GM23338 (cell line): ENCODE results near the gene FAM217A. TPM values are rescaled to one million over a fixed set of nuclear protein-coding genes. Genes with fewer than 3 reads are reported as not detected.

Source experiments
- ATAC-seq: fragments of 200-7000 bp; cut with Tn5 transposase; 3 replicates; pipeline ENCODE4 v1.9.1; 2020
- DNase-seq: peaks from one replicate; pipeline ENCODE4 v3.0.0-alpha.2; 2015; ENCODE audit warnings: low spot score
- H2AFZ ChIP-seq: fragments of 200-600 bp; sonication (generic); 2 replicates; pipeline ENCODE4 v1.8.0; 2016; ENCODE audit warnings: antibody characterized with exemption, mild to moderate bottlenecking, moderate library complexity
- H3F3A ChIP-seq: fragments of 200-600 bp; sonication (generic); replicated peaks from 2 replicates; pipeline ENCODE4 v1.8.0; 2017; ENCODE audit warnings: antibody characterized with exemption, mixed run types, low read depth
- H3K27ac ChIP-seq: fragments of 200-600 bp; sonication (generic); 2 replicates; pipeline ENCODE4 v1.6.1; 2016; ENCODE audit warnings: low read depth
- H3K27me3 ChIP-seq: fragments of 200-600 bp; sonication (generic); 2 replicates; pipeline ENCODE4 v1.8.0; 2016; ENCODE audit warnings: mild to moderate bottlenecking, mixed run types, moderate library complexity; ENCODE audit not compliant: insufficient read depth
- H3K36me3 ChIP-seq: fragments of 200-600 bp; sonication (generic); 2 replicates; pipeline ENCODE4 v1.8.0; 2016; ENCODE audit warnings: mild to moderate bottlenecking; ENCODE audit not compliant: insufficient read depth
- H3K4me1 ChIP-seq: fragments of 200-600 bp; sonication (generic); 2 replicates; pipeline ENCODE4 v1.8.0; 2016; ENCODE audit warnings: mild to moderate bottlenecking, moderate library complexity; ENCODE audit not compliant: insufficient read depth
- H3K4me2 ChIP-seq: fragments of 200-600 bp; sonication (generic); 2 replicates; pipeline ENCODE4 v1.7.1; 2017; ENCODE audit warnings: mixed run types
- H3K4me3 ChIP-seq: fragments of 200-600 bp; sonication (generic); 2 replicates; pipeline ENCODE4 v1.6.1; 2016; ENCODE audit warnings: mixed run types
- H3K79me2 ChIP-seq: fragments of 200-600 bp; sonication (generic); replicated peaks from 2 replicates; pipeline ENCODE4 v1.8.0; 2017; ENCODE audit warnings: mild to moderate bottlenecking; ENCODE audit not compliant: insufficient read depth
- H3K9me2 ChIP-seq: fragments of 200-600 bp; sonication (generic); 2 replicates; pipeline ENCODE4 v1.8.0; 2017; ENCODE audit not compliant: insufficient read depth
- H4K20me1 ChIP-seq: fragments of 200-600 bp; sonication (generic); replicated peaks from 2 replicates; pipeline ENCODE4 v1.8.0; 2017; ENCODE audit warnings: mild to moderate bottlenecking; ENCODE audit not compliant: insufficient read depth
- H3K27ac Mint-ChIP-seq: 2 replicates; pipeline ENCODE4 v1.8.0; 2020; ENCODE audit warnings: inconsistent platforms, mild to moderate bottlenecking, moderate library complexity, mixed read lengths
- H3K27me3 Mint-ChIP-seq: 3 replicates; pipeline ENCODE4 v1.8.0; 2022; ENCODE audit warnings: low read depth, mild to moderate bottlenecking, moderate library complexity, mixed read lengths, inconsistent platforms; ENCODE audit not compliant: insufficient read depth, poor library complexity
- H3K36me3 Mint-ChIP-seq: 3 replicates; pipeline ENCODE4 v1.8.0; 2021; ENCODE audit warnings: low read depth, mild to moderate bottlenecking, inconsistent platforms, moderate library complexity, mixed read lengths
- H3K4me1 Mint-ChIP-seq: 3 replicates; pipeline ENCODE4 v1.8.0; 2020; ENCODE audit warnings: mild to moderate bottlenecking, inconsistent platforms, mixed read lengths
- H3K4me3 Mint-ChIP-seq: 3 replicates; pipeline ENCODE4 v1.8.0; 2021; ENCODE audit warnings: moderate library complexity, mild to moderate bottlenecking, inconsistent platforms, mixed read lengths
- H3K9me3 Mint-ChIP-seq: 3 replicates; pipeline ENCODE4 v1.8.0; 2020; ENCODE audit warnings: moderate library complexity, mild to moderate bottlenecking, inconsistent platforms, mixed read lengths
- EZH2 ChIP-seq: fragments of 200-600 bp; sonication (generic); IDR thresholded peaks from one replicate; pipeline ENCODE4 v1.8.0; 2017; ENCODE audit warnings: antibody characterized with exemption, mild to moderate bottlenecking, low read depth; ENCODE audit not compliant: unreplicated experiment
- JUNB ChIP-seq: IDR thresholded peaks from one replicate; pipeline ENCODE4 v1.6.1; 2016; ENCODE audit warnings: antibody characterized with exemption; ENCODE audit not compliant: unreplicated experiment
- STAT1 ChIP-seq: IDR thresholded peaks from one replicate; pipeline ENCODE4 v1.6.1; 2016; ENCODE audit warnings: antibody characterized with exemption; ENCODE audit not compliant: unreplicated experiment
- ZNF114 ChIP-seq: fragments of 250-450 bp; sonication (Bioruptor Pico); IDR thresholded peaks from 2 replicates; pipeline ENCODE4 v1.5.0; 2020; ENCODE audit warnings: mild to moderate bottlenecking, moderate library complexity
- ZNF331 ChIP-seq: fragments of 250-450 bp; sonication (Bioruptor Pico); IDR thresholded peaks from 2 replicates; pipeline ENCODE4 v1.5.0; 2020; ENCODE audit warnings: low read depth, mild to moderate bottlenecking, moderate library complexity
- polyA plus RNA-seq: library from polyadenylated mRNA; unstranded; fragments of >200 nt; fragmentation: Nextera tagmentation; extraction: Ambion mirVana; gene quantifications from 2 replicates; pipeline ENCODE4 v1.2.1, GENCODE V29; 2016
- total RNA-seq: library from RNA; depleted of rRNA; stranded (reverse); fragments of >200 nt; shearing (Covaris generic); gene quantifications from 2 replicates; pipeline ENCODE4 v1.2.3, GENCODE V29; 2014
- TF ChIP-seq, protein P1 (sequence below), 2 experiments: fragments of 200-600 bp in 1 of 2; sonication (generic) in 1 of 2; conservative IDR thresholded peaks; 2 replicates each; pipeline versions ENCODE4 v1.5.1 to v1.6.1; 2016 to 2017; ENCODE audit warnings: antibody characterized with exemption in 2 of 2, low read depth in 2 of 2, mild to moderate bottlenecking in 2 of 2, moderate library complexity in 1 of 2
- TF ChIP-seq, protein P2 (sequence below): fragments of 250-450 bp; sonication (Bioruptor Pico); IDR thresholded peaks from 2 replicates; pipeline ENCODE4 v1.5.0; 2020; ENCODE audit warnings: mild to moderate bottlenecking, moderate library complexity

FAM217A gene
- total and polyA plus RNA-seq, 2 experiments from 2014 or later = not detected

GRCh38 chr6:4055420-4056041, 23.4 kb downstream of the FAM217A start:
- H3K4me3 ChIP-seq = no peak overlapping the region
- peaks cover 71% of the 10 kb centered on the region for H3K36me3 ChIP-seq
- no peak overlapping the region for H3K27ac ChIP-seq
- no peaks in the 10 kb centered on the region for H3K9me2 ChIP-seq
- DNase-seq (no peak), ATAC-seq (no peak)
- no peaks in the 10 kb centered on the region for H3K4me1 ChIP-seq
- TF ChIP-seq ZNF114 (CRISPR knock-in tag) = no peak
- TF ChIP-seq ZNF331 (CRISPR knock-in tag) = no peak
- TF ChIP-seq, protein P1, sequence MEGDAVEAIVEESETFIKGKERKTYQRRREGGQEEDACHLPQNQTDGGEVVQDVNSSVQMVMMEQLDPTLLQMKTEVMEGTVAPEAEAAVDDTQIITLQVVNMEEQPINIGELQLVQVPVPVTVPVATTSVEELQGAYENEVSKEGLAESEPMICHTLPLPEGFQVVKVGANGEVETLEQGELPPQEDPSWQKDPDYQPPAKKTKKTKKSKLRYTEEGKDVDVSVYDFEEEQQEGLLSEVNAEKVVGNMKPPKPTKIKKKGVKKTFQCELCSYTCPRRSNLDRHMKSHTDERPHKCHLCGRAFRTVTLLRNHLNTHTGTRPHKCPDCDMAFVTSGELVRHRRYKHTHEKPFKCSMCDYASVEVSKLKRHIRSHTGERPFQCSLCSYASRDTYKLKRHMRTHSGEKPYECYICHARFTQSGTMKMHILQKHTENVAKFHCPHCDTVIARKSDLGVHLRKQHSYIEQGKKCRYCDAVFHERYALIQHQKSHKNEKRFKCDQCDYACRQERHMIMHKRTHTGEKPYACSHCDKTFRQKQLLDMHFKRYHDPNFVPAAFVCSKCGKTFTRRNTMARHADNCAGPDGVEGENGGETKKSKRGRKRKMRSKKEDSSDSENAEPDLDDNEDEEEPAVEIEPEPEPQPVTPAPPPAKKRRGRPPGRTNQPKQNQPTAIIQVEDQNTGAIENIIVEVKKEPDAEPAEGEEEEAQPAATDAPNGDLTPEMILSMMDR (conservative IDR thresholded peaks at IDR 0.05; ENCODE audit: low read depth in 2 of 2) = 0 out of 4 replicates have a peak, but pooled peaks of 1 of the 2 experiments have one; percentile 5
- TF ChIP-seq STAT1 = no peak
- H3K4me2 ChIP-seq = no peak overlapping the region
- H3K4me1 Mint-ChIP-seq = peaks cover 4% of the 10 kb centered on the region; the same call in 2 of the 3 replicates
- H3K36me3 Mint-ChIP-seq = peaks cover 90% of the 10 kb centered on the region
- H3K4me3 Mint-ChIP-seq = no peak overlapping the region
- no peaks in the 10 kb centered on the region for H3K9me3 Mint-ChIP-seq
- H4K20me1 ChIP-seq = peaks cover 5% of the 10 kb centered on the region
- no peaks in the 10 kb centered on the region for H3K27me3 ChIP-seq
- no peaks in the 10 kb centered on the region for H3K79me2 ChIP-seq
- no peak overlapping the region for H2AFZ ChIP-seq
- no peaks in the 10 kb centered on the region for H3F3A ChIP-seq
- no peak overlapping the region for H3K27ac Mint-ChIP-seq
- no peaks in the 10 kb centered on the region for H3K27me3 Mint-ChIP-seq

DNA sequence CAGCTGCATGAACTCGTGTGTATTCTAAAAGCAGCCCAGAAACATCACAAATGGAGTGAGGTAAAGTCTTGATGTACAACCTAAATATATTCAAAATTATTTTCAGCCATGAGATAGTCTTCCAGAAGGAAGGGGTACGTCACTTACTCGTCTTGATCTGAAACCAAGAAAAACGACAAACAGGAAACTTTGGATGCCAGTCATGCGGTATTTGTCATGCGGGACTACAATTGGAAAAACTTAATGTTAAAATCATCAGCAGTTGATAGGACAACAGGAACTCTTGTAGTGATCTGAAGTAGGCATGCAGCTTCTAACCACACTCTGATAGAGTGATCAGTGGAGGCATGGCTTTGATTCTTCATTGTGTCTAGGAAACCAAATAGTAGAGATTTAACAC, 29.7 kb downstream of the FAM217A start:
- Histone ChIP-seq H3K4me2 (no peak overlapping the region), H3K36me3 (peaks cover 58% of the 10 kb centered on the region), H3K4me3 (no peak overlapping the region), H3K79me2 (peaks cover 7% of the 10 kb centered on the region), H3K4me1 (no peaks in the 10 kb centered on the region), H4K20me1 (peaks cover 4% of the 10 kb centered on the region), H3K27me3 (no peaks in the 10 kb centered on the region), H2AFZ (no peak overlapping the region), H3F3A (no peaks in the 10 kb centered on the region), H3K27ac (no peak overlapping the region), H3K9me2 (no peaks in the 10 kb centered on the region)
- H3K36me3 Mint-ChIP-seq = peaks cover 86% of the 10 kb centered on the region
- H3K9me3 Mint-ChIP-seq = no peaks in the 10 kb centered on the region
- no peak for DNase-seq
- H3K27me3 Mint-ChIP-seq = no peaks in the 10 kb centered on the region
- no peak for ATAC-seq
- no peak overlapping the region for H3K27ac Mint-ChIP-seq
- H3K4me1 Mint-ChIP-seq = no peaks in the 10 kb centered on the region
- H3K4me3 Mint-ChIP-seq = no peak overlapping the region
- TF ChIP-seq, protein P1 (conservative IDR thresholded peaks at IDR 0.05; ENCODE audit: low read depth in 2 of 2) = no peak
- TF ChIP-seq ZNF114 (CRISPR knock-in tag) (no peak), JUNB (no peak), EZH2 (no peak)
- TF ChIP-seq, protein P2, sequence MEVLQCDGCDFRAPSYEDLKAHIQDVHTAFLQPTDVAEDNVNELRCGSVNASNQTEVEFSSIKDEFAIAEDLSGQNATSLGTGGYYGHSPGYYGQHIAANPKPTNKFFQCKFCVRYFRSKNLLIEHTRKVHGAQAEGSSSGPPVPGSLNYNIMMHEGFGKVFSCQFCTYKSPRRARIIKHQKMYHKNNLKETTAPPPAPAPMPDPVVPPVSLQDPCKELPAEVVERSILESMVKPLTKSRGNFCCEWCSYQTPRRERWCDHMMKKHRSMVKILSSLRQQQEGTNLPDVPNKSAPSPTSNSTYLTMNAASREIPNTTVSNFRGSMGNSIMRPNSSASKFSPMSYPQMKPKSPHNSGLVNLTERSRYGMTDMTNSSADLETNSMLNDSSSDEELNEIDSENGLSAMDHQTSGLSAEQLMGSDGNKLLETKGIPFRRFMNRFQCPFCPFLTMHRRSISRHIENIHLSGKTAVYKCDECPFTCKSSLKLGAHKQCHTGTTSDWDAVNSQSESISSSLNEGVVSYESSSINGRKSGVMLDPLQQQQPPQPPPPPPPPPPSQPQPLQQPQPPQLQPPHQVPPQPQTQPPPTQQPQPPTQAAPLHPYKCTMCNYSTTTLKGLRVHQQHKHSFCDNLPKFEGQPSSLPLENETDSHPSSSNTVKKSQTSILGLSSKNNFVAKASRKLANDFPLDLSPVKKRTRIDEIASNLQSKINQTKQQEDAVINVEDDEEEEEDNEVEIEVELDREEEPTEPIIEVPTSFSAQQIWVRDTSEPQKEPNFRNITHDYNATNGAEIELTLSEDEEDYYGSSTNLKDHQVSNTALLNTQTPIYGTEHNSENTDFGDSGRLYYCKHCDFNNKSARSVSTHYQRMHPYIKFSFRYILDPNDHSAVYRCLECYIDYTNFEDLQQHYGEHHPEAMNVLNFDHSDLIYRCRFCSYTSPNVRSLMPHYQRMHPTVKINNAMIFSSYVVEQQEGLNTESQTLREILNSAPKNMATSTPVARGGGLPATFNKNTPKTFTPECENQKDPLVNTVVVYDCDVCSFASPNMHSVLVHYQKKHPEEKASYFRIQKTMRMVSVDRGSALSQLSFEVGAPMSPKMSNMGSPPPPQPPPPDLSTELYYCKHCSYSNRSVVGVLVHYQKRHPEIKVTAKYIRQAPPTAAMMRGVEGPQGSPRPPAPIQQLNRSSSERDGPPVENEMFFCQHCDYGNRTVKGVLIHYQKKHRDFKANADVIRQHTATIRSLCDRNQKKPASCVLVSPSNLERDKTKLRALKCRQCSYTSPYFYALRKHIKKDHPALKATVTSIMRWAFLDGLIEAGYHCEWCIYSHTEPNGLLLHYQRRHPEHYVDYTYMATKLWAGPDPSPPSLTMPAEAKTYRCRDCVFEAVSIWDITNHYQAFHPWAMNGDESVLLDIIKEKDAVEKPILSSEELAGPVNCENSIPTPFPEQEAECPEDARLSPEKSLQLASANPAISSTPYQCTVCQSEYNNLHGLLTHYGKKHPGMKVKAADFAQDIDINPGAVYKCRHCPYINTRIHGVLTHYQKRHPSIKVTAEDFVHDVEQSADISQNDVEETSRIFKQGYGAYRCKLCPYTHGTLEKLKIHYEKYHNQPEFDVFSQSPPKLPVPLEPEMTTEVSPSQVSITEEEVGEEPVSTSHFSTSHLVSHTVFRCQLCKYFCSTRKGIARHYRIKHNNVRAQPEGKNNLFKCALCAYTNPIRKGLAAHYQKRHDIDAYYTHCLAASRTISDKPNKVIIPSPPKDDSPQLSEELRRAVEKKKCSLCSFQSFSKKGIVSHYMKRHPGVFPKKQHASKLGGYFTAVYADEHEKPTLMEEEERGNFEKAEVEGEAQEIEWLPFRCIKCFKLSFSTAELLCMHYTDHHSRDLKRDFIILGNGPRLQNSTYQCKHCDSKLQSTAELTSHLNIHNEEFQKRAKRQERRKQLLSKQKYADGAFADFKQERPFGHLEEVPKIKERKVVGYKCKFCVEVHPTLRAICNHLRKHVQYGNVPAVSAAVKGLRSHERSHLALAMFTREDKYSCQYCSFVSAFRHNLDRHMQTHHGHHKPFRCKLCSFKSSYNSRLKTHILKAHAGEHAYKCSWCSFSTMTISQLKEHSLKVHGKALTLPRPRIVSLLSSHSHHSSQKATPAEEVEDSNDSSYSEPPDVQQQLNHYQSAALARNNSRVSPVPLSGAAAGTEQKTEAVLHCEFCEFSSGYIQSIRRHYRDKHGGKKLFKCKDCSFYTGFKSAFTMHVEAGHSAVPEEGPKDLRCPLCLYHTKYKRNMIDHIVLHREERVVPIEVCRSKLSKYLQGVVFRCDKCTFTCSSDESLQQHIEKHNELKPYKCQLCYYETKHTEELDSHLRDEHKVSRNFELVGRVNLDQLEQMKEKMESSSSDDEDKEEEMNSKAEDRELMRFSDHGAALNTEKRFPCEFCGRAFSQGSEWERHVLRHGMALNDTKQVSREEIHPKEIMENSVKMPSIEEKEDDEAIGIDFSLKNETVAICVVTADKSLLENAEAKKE (CRISPR knock-in tag) = no peak
